ENCODE results near the gene IMMP2L.
A peak's percentile ranks its signal among the peaks of the same experiment; 100 is the strongest.

Gene IMMP2L

DNA sequence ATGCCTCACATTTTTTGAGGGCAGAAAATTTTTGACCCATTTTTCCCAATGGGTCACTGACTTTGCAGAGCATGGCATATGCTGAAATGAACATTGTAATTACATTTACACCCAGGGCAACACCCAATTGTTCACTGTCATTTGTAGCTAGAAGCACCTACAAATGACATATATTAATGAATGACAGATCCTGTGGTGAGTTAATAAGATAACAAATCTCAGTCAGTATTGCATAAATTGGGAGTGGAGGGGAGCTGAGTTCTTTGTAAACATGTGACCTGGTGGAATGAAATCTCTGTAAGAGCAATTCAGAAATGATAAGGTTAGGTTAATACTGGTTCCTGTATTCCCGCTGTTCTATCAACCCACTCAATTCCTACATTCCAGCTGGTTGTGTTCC, 726.4 kb downstream of the IMMP2L start:
- TF ChIP-seq, protein P1, sequence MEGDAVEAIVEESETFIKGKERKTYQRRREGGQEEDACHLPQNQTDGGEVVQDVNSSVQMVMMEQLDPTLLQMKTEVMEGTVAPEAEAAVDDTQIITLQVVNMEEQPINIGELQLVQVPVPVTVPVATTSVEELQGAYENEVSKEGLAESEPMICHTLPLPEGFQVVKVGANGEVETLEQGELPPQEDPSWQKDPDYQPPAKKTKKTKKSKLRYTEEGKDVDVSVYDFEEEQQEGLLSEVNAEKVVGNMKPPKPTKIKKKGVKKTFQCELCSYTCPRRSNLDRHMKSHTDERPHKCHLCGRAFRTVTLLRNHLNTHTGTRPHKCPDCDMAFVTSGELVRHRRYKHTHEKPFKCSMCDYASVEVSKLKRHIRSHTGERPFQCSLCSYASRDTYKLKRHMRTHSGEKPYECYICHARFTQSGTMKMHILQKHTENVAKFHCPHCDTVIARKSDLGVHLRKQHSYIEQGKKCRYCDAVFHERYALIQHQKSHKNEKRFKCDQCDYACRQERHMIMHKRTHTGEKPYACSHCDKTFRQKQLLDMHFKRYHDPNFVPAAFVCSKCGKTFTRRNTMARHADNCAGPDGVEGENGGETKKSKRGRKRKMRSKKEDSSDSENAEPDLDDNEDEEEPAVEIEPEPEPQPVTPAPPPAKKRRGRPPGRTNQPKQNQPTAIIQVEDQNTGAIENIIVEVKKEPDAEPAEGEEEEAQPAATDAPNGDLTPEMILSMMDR (IDR thresholded peaks at IDR 0.05; ENCODE audit: unreplicated experiment in 3 of 3): no peak
- no peak overlapping the region for H3K27ac Mint-ChIP-seq

DNA sequence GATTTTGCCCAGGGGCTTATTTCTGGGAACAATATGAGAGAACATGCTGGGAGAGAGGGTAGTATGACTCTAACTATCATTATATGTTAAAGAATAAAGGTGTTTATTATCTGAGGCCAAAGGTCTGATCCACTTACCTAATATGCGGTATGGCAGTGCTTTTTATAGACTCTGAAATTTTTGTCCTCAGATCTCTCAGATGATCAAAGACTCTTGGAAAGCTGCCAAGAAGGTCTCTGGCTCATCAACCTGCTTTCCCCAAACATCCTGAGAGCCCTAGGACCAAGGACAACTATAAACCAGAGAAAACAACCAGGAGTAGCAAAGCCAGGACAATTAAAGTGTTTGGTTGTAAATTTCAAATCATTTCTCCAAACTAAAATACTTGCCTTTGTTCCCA, 727.1 kb downstream of the IMMP2L start:
- Mint-ChIP-seq H3K4me3 (no peak overlapping the region), H3K27me3 (ENCODE audit: low read depth) (no peaks in the 10 kb centered on the region), H3K4me1 (peaks cover 23% of the 10 kb centered on the region), H3K9me3 (no peaks in the 10 kb centered on the region), H3K36me3 (ENCODE audit: low read depth) (no peaks in the 10 kb centered on the region), H3K27ac (no peak overlapping the region)
- TF ChIP-seq, protein P1 (IDR thresholded peaks at IDR 0.05; ENCODE audit: unreplicated experiment in 3 of 3): no peak

More for the DNA sequence above, 726.4 kb downstream of the IMMP2L start:
- H3K36me3 Mint-ChIP-seq (ENCODE audit: low read depth): no peaks in the 10 kb centered on the region
- no peaks in the 10 kb centered on the region for H3K9me3 Mint-ChIP-seq
- no peak overlapping the region for H3K4me3 Mint-ChIP-seq
- H3K27me3 Mint-ChIP-seq (ENCODE audit: low read depth): no peaks in the 10 kb centered on the region
- peaks cover 19% of the 10 kb centered on the region for H3K4me1 Mint-ChIP-seq

DNA sequence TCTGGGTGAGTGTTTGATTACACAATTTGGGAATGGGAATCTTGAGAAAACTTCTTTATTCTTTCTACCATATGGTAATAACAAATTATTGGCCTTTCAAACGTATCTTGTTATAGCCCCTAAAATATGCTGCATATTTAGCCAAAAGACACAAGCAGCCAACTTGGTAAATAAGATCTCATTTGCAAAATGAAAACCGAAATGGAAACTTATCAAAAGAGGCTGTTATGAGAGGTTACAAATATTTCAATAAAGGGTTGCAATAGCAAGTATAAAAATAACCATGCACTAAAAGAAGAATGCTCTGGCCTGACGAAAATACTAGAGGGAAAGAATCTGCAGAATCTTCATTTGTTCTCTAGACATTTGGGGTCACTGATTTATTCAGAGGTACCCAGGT, 730.9 kb downstream of the IMMP2L start:
- peaks cover 3% of the 10 kb centered on the region for H3K9me3 Mint-ChIP-seq
- no peaks in the 10 kb centered on the region for H3K27me3 Mint-ChIP-seq (ENCODE audit: low read depth)
- H3K4me3 Mint-ChIP-seq: no peak overlapping the region
- TF ChIP-seq, protein P1 (IDR thresholded peaks at IDR 0.05; ENCODE audit: unreplicated experiment in 3 of 3): no peak
- H3K27ac Mint-ChIP-seq: peak overlapping the region; percentile 1 to 63 (median 37)
- no peaks in the 10 kb centered on the region for H3K36me3 Mint-ChIP-seq (ENCODE audit: low read depth)
- H3K4me1 Mint-ChIP-seq: peaks cover 28% of the 10 kb centered on the region

DNA sequence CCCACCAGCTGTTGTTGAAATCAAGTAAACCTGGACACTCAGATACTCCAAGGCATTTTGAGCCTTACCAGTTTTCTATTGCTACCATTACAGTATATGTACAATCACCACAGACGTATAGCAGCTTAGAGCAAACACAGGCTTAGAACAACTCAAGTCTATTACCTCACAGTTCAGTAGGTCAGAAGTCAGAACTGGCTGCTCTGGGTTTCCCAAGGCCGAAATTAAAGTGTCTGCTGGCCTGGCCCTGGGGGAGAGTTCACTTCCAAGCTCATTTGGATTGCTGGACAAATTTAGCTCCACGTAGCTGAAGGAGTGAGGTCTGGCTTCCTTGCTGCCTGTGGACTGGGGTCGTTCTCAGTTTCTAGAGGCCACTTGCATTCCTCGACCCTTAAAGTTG, 731.5 kb downstream of the IMMP2L start:
- Mint-ChIP-seq H3K36me3 (ENCODE audit: low read depth) (no peaks in the 10 kb centered on the region), H3K4me3 (no peak overlapping the region), H3K27ac (peak overlapping the region; percentile 1 to 63 (median 37)), H3K27me3 (ENCODE audit: low read depth) (no peaks in the 10 kb centered on the region), H3K4me1 (peaks cover 28% of the 10 kb centered on the region), H3K9me3 (peaks cover 3% of the 10 kb centered on the region)
- TF ChIP-seq, protein P1 (IDR thresholded peaks at IDR 0.05; ENCODE audit: unreplicated experiment in 3 of 3): no peak

DNA sequence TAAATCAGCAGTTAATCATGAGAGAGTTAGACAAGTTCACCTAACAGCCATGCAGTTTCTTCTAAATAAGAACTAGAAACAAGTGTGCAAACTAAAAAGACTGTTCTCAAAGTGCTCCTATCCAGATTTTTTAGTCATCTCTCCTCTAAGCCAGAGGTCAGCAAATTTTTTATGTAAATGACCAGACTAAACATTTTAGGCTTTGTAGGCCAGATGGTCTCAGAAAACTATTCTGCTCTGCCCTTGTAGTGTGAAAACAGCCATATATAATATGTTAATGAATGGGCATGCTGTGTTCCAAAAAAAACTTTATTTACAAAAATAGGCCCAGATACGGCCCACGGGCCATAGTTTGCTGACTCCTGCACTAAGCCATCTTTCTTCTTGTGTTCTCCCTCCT, 734.4 kb downstream of the IMMP2L start:
- Mint-ChIP-seq H3K27ac (no peak overlapping the region), H3K27me3 (ENCODE audit: low read depth) (no peaks in the 10 kb centered on the region), H3K36me3 (ENCODE audit: low read depth) (no peaks in the 10 kb centered on the region), H3K4me1 (peaks cover 24% of the 10 kb centered on the region), H3K4me3 (no peak overlapping the region), H3K9me3 (peaks cover 3% of the 10 kb centered on the region)
- TF ChIP-seq, protein P1 (IDR thresholded peaks at IDR 0.05; ENCODE audit: unreplicated experiment in 3 of 3): no peak

DNA sequence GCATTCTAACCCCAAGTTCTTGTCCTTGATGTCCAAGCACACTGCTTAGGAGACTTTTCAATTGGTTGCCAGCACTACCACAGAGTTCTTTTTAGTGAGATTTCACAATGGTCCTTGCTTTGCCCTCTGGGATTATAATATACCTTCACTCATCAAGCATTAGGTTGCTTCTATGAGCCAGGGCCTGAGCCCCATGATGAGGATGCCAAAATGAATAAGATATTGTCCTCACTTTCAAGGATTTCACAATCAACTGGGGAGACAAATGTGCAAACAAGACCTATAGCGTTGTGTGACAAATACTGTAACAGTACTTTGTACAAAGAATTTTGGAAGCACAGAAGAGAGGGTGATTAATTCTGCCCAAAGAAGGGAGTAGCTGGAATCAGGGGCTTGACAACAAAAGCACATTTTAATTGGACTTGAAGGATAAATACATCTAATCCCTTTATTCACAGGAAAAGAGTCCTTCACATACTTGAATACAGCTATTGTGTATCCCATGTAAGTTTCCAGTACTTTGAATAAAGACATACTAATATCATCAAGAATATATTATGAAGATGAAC, 734.9 kb downstream of the IMMP2L start:
- Mint-ChIP-seq H3K4me3 (no peak overlapping the region), H3K27ac (no peak overlapping the region), H3K9me3 (peaks cover 3% of the 10 kb centered on the region), H3K36me3 (ENCODE audit: low read depth) (no peaks in the 10 kb centered on the region), H3K4me1 (peaks cover 24% of the 10 kb centered on the region), H3K27me3 (ENCODE audit: low read depth) (no peaks in the 10 kb centered on the region)
- TF ChIP-seq, protein P1 (IDR thresholded peaks at IDR 0.05; ENCODE audit: unreplicated experiment in 3 of 3): no peak
